SJCRH30 (cell line): ENCODE measurements around the gene HDHD5. TPM values are rescaled to one million over a fixed set of nuclear protein-coding genes. Genes with fewer than 3 reads are reported as not detected.

Experiments
- DNase-seq, 2 experiments: peaks; one replicate each; pipeline ENCODE4 v3.0.0-alpha.2; 2015 to 2020
- H3K27ac ChIP-seq: fragments of 250-450 bp; sonication (Bioruptor Pico); 2 replicates; pipeline ENCODE4 v1.5.1; 2020; ENCODE audit warnings: mild to moderate bottlenecking, moderate library complexity
- H3K27me3 ChIP-seq: fragments of 250-450 bp; sonication (Bioruptor Pico); 2 replicates; pipeline ENCODE4 v1.5.1; 2020; ENCODE audit warnings: mild to moderate bottlenecking, moderate library complexity
- H3K36me3 ChIP-seq: fragments of 250-450 bp; sonication (Bioruptor Pico); 2 replicates; pipeline ENCODE4 v1.5.1; 2020; ENCODE audit warnings: mild to moderate bottlenecking, moderate library complexity
- H3K4me1 ChIP-seq: fragments of 250-450 bp; sonication (Bioruptor Pico); 2 replicates; pipeline ENCODE4 v1.5.1; 2020; ENCODE audit warnings: mild to moderate bottlenecking, moderate library complexity
- H3K4me3 ChIP-seq: fragments of 250-450 bp; sonication (Bioruptor Pico); 2 replicates; pipeline ENCODE4 v1.5.1; 2020; ENCODE audit warnings: mild to moderate bottlenecking, moderate library complexity
- H3K9me3 ChIP-seq: fragments of 250-450 bp; sonication (Bioruptor Pico); replicated peaks from 2 replicates; pipeline ENCODE4 v1.5.1; 2020; ENCODE audit warnings: mild to moderate bottlenecking, moderate library complexity
- total RNA-seq: library from RNA; depleted of rRNA; stranded (reverse); fragments of >200 nt; shearing (Covaris generic); gene quantifications from 2 replicates; pipeline ENCODE4 v1.2.3, GENCODE V29; 2014

Gene HDHD5
- total RNA-seq, 1 experiment from 2014 or later: 48.7 TPM

DNA sequence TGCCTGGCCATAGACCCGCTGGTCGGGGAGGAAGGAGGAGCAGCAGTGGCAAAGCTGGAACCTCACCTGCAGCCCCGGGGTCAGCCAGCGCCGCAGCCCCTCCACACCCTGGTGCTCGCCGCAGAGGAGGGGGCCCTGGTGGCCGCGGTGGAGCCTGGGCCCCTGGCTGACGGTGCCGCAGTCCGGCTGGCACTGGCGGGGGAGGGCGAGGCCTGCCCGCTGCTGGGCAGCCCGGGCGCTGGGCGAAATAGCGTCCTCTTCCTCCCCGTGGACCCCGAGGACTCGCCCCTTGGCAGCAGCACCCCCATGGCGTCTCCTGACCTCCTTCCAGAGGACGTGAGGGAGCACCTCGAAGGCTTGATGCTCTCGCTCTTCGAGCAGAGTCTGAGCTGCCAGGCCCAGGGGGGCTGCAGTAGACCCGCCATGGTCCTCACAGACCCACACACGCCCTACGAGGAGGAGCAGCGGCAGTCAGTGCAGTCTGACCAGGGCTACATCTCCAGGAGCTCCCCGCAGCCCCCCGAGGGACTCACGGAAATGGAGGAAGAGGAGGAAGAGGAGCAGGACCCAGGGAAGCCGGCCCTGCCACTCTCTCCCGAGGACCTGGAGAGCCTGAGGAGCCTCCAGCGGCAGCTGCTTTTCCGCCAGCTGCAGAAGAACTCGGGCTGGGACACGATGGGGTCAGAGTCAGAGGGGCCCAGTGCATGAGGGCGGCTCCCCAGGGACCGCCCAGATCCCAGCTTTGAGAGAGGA is 49.8 kb downstream of the HDHD5 start:
- Histone ChIP-seq H3K4me3 (no peak overlapping the region), H3K36me3 (no peaks in the 10 kb centered on the region), H3K4me1 (no peaks in the 10 kb centered on the region), H3K27ac (no peak overlapping the region), H3K27me3 (no peaks in the 10 kb centered on the region), H3K9me3 (no peaks in the 10 kb centered on the region)
- no peak for DNase-seq

DNA sequence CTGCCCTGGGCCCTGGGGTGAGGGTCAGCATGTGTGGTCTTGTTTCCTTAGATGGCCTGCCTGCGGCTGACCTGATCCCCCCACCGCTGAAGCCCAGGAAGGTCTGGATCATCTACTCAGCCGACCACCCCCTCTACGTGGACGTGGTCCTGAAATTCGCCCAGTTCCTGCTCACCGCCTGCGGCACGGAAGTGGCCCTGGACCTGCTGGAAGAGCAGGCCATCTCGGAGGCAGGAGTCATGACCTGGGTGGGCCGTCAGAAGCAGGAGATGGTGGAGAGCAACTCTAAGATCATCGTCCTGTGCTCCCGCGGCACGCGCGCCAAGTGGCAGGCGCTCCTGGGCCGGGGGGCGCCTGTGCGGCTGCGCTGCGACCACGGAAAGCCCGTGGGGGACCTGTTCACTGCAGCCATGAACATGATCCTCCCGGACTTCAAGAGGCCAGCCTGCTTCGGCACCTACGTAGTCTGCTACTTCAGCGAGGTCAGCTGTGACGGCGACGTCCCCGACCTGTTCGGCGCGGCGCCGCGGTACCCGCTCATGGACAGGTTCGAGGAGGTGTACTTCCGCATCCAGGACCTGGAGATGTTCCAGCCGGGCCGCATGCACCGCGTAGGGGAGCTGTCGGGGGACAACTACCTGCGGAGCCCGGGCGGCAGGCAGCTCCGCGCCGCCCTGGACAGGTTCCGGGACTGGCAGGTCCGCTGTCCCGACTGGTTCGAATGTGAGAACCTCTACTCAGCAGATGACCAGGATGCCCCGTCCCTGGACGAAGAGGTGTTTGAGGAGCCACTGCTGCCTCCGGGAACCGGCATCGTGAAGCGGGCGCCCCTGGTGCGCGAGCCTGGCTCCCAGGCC is 50.6 kb downstream of the HDHD5 start:
- no peaks in the 10 kb centered on the region for H3K36me3 ChIP-seq
- no peak for DNase-seq

DNA sequence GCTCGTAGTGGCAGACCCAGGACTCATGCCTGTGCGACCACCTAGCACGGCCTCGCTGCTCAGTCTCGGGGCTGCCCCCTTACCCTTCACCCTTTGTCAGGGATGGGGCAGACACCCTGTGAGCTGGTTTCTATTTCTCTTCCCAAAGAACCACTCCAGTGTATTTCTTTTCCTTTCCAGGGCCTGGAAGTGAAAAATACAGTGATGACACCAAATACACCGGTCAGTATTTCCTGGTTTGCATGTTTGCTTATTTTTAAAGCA is 51.6 kb downstream of the HDHD5 start:
- no peaks in the 10 kb centered on the region for H3K27me3 ChIP-seq
- no peaks in the 10 kb centered on the region for H3K36me3 ChIP-seq
- no peaks in the 10 kb centered on the region for H3K9me3 ChIP-seq
- no peak for DNase-seq
- H3K27ac ChIP-seq: no peak overlapping the region
- no peak overlapping the region for H3K4me3 ChIP-seq
- no peaks in the 10 kb centered on the region for H3K4me1 ChIP-seq

More for the DNA sequence above, 50.6 kb downstream of the HDHD5 start:
- Histone ChIP-seq H3K4me1 (no peaks in the 10 kb centered on the region), H3K9me3 (no peaks in the 10 kb centered on the region), H3K27me3 (no peaks in the 10 kb centered on the region), H3K4me3 (no peak overlapping the region), H3K27ac (no peak overlapping the region)

DNA sequence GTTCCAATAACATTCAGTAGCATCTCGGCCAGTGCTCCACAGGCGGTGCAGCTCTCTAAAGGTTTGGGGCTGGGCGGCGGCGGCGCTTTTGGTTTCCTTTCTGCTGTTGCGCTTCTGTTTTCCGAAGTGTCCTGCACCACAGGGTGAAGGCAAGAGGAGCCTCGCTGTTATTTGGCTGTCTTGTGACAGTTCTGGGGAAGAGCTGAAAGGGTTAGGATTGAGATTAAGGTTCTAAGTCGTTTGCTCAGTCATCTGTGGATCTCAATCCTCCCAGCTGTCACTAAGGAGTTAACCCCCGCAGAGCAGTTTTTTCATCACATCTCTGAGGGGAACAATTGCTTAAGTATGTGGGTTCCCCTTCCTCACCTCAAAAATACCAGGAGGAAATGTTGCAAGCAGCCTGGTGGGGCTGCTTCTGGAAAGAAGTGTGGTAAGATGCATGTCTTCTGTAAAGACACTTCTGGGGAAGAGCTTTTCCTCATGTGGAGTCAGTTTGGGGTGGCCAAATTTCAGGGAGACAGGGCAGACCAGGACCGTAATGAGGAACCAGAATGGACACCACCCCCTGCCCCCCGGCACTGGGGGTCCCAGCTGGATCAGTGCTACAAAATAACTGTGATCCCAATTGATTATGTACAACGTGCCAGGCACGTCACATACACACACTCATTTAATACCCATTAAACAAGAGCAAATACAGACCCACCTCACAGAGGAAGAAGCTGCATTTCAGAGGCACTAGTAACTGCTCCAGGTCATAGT is 52.1 kb downstream of the HDHD5 start:
- Histone ChIP-seq H3K36me3 (0 out of 2 replicates have a peak, but pooled peaks cover 2% of the 10 kb centered on the region), H3K27ac (no peak overlapping the region), H3K9me3 (no peaks in the 10 kb centered on the region), H3K4me3 (no peak overlapping the region), H3K4me1 (no peaks in the 10 kb centered on the region), H3K27me3 (no peaks in the 10 kb centered on the region)
- DNase-seq: no peak

DNA sequence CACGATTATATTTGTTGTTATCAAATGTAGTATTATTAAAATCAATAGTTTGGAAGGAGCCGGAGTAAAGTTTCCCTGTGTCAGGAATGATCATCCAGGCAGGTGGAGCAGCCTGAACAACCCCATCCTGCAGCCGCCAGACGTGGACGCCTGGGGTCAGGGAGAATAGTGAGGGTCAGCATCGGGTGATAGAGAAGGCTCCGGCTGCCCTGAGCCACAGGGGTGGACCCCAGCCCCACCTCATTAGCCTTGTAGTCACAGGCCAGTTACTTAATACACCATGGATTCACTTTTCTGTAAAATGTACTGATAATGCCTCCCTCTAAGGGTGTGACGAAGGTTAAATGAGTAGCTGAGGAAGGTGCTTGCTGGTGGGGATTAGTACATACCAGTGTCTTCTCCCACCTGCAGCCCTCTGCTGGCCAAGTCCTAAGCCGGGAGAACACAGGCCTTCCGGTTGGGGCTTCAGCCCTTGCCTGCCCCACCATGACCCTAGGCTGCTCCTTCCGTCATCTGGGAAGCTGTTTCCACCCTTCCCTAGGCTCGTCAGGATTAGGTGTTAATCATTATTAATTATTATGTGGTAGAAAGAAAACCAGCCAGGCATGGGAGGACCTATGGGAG is 52.8 kb downstream of the HDHD5 start:
- no peak for DNase-seq
- H3K9me3 ChIP-seq: no peaks in the 10 kb centered on the region
- H3K36me3 ChIP-seq: 0 out of 2 replicates have a peak, but pooled peaks cover 2% of the 10 kb centered on the region
- H3K27ac ChIP-seq: no peak overlapping the region
- H3K27me3 ChIP-seq: no peaks in the 10 kb centered on the region
- no peaks in the 10 kb centered on the region for H3K4me1 ChIP-seq
- H3K4me3 ChIP-seq: no peak overlapping the region

GRCh38 chr22:17105143-17106129 is 53.6 kb downstream of the HDHD5 start:
- H3K4me1 ChIP-seq: no peaks in the 10 kb centered on the region
- no peaks in the 10 kb centered on the region for H3K27me3 ChIP-seq

GRCh38 chr22:17104336-17104935 is 54.6 kb downstream of the HDHD5 start:
- H3K9me3 ChIP-seq: no peaks in the 10 kb centered on the region

More at GRCh38 chr22:17105143-17106129, 53.6 kb downstream of the HDHD5 start:
- H3K9me3 ChIP-seq: no peaks in the 10 kb centered on the region
- H3K4me3 ChIP-seq: no peak overlapping the region
- DNase-seq: no peak
- 0 out of 2 replicates have a peak, but pooled peaks cover 2% of the 10 kb centered on the region for H3K36me3 ChIP-seq
- no peak overlapping the region for H3K27ac ChIP-seq

GRCh38 chr22:17103351-17103750 is 55.7 kb downstream of the HDHD5 start:
- 0 out of 2 replicates have a peak, but pooled peaks cover 2% of the 10 kb centered on the region for H3K36me3 ChIP-seq
- H3K27ac ChIP-seq: no peak overlapping the region
- H3K4me3 ChIP-seq: no peak overlapping the region
- no peaks in the 10 kb centered on the region for H3K9me3 ChIP-seq
- no peaks in the 10 kb centered on the region for H3K4me1 ChIP-seq
- H3K27me3 ChIP-seq: no peaks in the 10 kb centered on the region
- DNase-seq: no peak

More at GRCh38 chr22:17104336-17104935, 54.6 kb downstream of the HDHD5 start:
- Histone ChIP-seq H3K27me3 (no peaks in the 10 kb centered on the region), H3K4me3 (no peak overlapping the region), H3K27ac (no peak overlapping the region), H3K4me1 (no peaks in the 10 kb centered on the region), H3K36me3 (0 out of 2 replicates have a peak, but pooled peaks cover 2% of the 10 kb centered on the region)
- DNase-seq: no peak

DNA sequence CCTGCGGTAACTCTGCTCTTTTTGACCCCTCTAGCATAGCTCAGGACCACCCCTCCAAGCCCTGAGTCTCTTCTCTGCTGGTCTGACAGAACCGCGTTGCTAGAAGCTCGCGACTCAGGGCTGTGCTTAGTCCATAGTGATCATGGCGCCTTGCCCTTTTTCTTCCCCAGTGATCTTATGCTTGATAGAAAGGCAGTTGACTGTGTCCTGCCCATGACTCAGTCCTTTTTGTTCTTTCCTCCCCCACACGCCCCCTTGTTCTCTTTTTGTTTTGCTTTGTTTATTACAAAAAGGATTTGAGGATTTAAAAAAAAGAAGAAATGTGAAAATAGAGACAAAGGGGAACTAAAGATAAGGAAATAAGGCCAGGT is 56.8 kb downstream of the HDHD5 start:
- DNase-seq: no peak
- Histone ChIP-seq H3K9me3 (no peaks in the 10 kb centered on the region), H3K4me1 (no peaks in the 10 kb centered on the region), H3K36me3 (0 out of 2 replicates have a peak, but pooled peaks cover 2% of the 10 kb centered on the region), H3K27me3 (no peaks in the 10 kb centered on the region), H3K27ac (no peak overlapping the region), H3K4me3 (no peak overlapping the region)

DNA sequence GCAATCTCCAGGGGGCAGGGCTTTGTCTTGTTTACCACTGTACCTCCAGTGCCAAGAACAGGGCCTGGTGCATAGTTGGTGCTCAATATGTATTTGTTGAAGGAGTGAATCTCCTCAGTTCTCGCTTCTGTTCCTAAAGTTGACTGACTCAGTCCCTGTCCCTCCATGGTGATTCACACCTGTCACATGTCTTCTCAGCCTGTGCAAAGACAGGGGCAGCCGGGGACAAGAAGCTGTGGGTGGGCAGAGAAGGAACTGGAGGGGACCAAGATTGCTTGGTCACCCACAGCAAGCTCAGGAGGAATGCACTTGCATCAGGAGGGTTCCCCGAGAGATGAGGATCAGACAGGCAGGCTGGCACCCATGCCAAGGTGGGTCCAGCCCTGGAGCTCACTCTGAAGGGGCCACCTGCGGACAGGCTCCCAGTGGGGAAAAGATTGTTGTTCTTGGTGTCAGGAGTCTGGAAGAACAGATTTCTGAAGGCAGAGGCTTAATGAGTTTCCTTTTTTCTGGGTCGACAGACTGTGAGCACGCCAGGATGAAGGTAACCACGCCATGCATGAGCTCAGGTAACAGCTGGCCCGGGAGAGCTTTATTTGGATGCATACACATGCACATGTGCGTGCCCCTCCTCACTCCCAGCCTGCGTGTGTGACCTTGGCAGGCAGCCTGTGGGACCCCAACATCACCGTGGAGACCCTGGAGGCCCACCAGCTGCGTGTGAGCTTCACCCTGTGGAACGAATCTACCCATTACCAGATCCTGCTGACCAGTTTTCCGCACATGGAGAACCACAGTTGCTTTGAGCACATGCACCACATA is 57.4 kb downstream of the HDHD5 start:
- H3K36me3 ChIP-seq: 0 out of 2 replicates have a peak, but pooled peaks cover 2% of the 10 kb centered on the region
- DNase-seq: no peak

DNA sequence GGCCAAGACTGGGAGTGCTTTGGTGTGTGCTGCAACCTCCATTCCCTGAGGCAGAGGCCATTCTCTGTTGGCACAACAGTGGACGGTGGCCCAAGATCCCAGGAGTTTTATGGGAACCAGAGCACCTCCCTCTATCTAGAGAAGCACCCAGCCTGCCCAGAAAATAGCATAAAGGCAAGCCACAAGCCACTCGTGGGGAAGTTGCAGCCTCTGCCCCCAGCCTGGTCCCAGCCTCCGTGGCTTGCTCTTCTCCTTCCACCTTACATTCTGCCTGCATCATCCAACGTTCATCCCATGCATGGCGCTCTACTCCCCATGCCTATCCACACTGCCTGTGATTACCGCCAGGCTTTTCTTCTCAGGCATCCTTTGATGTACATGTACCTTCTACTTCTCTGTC is 58.5 kb downstream of the HDHD5 start:
- 0 out of 2 replicates have a peak, but pooled peaks cover 2% of the 10 kb centered on the region for H3K36me3 ChIP-seq
- no peaks in the 10 kb centered on the region for H3K27me3 ChIP-seq
- H3K9me3 ChIP-seq: no peaks in the 10 kb centered on the region
- H3K4me1 ChIP-seq: no peaks in the 10 kb centered on the region
- no peak for DNase-seq
- H3K27ac ChIP-seq: no peak overlapping the region
- H3K4me3 ChIP-seq: no peak overlapping the region

More for the DNA sequence above, 57.4 kb downstream of the HDHD5 start:
- no peaks in the 10 kb centered on the region for H3K9me3 ChIP-seq
- no peak overlapping the region for H3K4me3 ChIP-seq
- H3K27me3 ChIP-seq: no peaks in the 10 kb centered on the region
- H3K4me1 ChIP-seq: no peaks in the 10 kb centered on the region
- no peak overlapping the region for H3K27ac ChIP-seq

DNA sequence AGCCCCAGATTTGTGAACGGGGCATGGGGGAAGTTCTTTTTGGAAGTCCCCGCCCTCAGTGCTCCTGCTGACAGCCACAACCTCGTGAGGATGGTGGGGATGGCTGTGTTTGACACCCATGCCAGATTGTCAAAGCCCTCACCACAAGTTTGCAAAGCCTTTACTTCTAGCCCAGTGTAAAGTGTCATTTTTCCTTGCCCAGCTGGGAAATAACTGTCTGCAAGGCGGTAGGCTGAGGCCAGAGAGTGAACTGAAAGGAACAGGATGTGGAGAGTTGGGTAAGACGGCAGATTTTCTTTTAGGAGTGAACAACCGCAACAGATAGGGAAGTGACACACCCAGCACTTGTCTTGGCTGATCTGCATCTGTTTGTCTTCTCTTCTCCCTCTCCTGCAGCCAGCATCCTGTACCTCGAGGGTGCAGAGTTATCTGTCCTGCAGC is 60.7 kb downstream of the HDHD5 start:
- Histone ChIP-seq H3K4me1 (no peaks in the 10 kb centered on the region), H3K27me3 (no peaks in the 10 kb centered on the region), H3K36me3 (0 out of 2 replicates have a peak, but pooled peaks cover 2% of the 10 kb centered on the region), H3K27ac (no peak overlapping the region), H3K4me3 (no peak overlapping the region), H3K9me3 (no peaks in the 10 kb centered on the region)
- DNase-seq: no peak
